C4-2B (cell line): ENCODE results near the gene MYO7B.

Experiments used
- CTCF ChIP-seq: fragments of 450-650 bp; conservative IDR thresholded peaks from 2 replicates; pipeline ENCODE4 v1.5.1; 2017; ENCODE audit warnings: mild to moderate bottlenecking
- ZFX ChIP-seq: fragments of 450-650 bp; IDR thresholded peaks from 2 replicates; pipeline ENCODE4 v1.6.1; 2017

- TF ChIP-seq CTCF: no peak
- no peak for TF ChIP-seq ZFX
Measured at GRCh38 chr2:127615511-127616166, 80.2 kb downstream of the MYO7B start.
